Measurements from ENCODE around the gene COCH.

COCH gene

GRCh38 chr14:30875788-30876053 lies 1.4 kb downstream of the COCH start:
- Histone ChIP-seq H3K27me3 (ENCODE audit: insufficient read depth, low read length) (peaks cover 56% of the 10 kb centered on the region), H3K36me3 (ENCODE audit: insufficient read depth, low read length) (no peaks in the 10 kb centered on the region), H3K27ac (ENCODE audit: low read depth, low read length) (no peak overlapping the region), H3K4me3 (ENCODE audit: low read depth, low read length) (no peak overlapping the region), H3K79me2 (ENCODE audit: control insufficient read depth, insufficient read depth, low read length, unreplicated experiment) (no peaks in the 10 kb centered on the region), H3K4me1 (ENCODE audit: control insufficient read depth, insufficient read depth, low read length, unreplicated experiment) (peaks cover 3% of the 10 kb centered on the region), H2AFZ (ENCODE audit: low read length, unreplicated experiment) (no peak overlapping the region)

- H3K4me1 ChIP-seq (ENCODE audit: control insufficient read depth, insufficient read depth, low read length, unreplicated experiment), result peaks cover 3% of the 10 kb centered on the region
- H3K27me3 ChIP-seq (ENCODE audit: insufficient read depth, low read length), result peaks cover 56% of the 10 kb centered on the region
- H3K27ac ChIP-seq (ENCODE audit: low read depth, low read length), result no peak overlapping the region
- no peak overlapping the region for H2AFZ ChIP-seq (ENCODE audit: low read length, unreplicated experiment)
- H3K79me2 ChIP-seq (ENCODE audit: control insufficient read depth, insufficient read depth, low read length, unreplicated experiment), result no peaks in the 10 kb centered on the region
- no peak overlapping the region for H3K4me3 ChIP-seq (ENCODE audit: low read depth, low read length)
- H3K36me3 ChIP-seq (ENCODE audit: insufficient read depth, low read length), result no peaks in the 10 kb centered on the region
These were observed 2.3 kb downstream of the COCH start for GRCh38 chr14:30876692-30877091.

- H3K27me3 ChIP-seq (ENCODE audit: insufficient read depth, low read length), result peaks cover 7% of the 10 kb centered on the region; the same call in 1 of the 2 replicates
- no peak overlapping the region for H2AFZ ChIP-seq (ENCODE audit: low read length, unreplicated experiment)
- H3K27ac ChIP-seq (ENCODE audit: low read depth, low read length), result no peak overlapping the region
- no peaks in the 10 kb centered on the region for H3K79me2 ChIP-seq (ENCODE audit: control insufficient read depth, insufficient read depth, low read length, unreplicated experiment)
- no peaks in the 10 kb centered on the region for H3K36me3 ChIP-seq (ENCODE audit: insufficient read depth, low read length)
- peaks cover 4% of the 10 kb centered on the region for H3K4me1 ChIP-seq (ENCODE audit: control insufficient read depth, insufficient read depth, low read length, unreplicated experiment)
- no peak overlapping the region for H3K4me3 ChIP-seq (ENCODE audit: low read depth, low read length)
These were observed 8.1 kb downstream of the COCH start for GRCh38 chr14:30882431-30882830.

- Histone ChIP-seq H3K79me2 (ENCODE audit: control insufficient read depth, insufficient read depth, low read length, unreplicated experiment) (no peaks in the 10 kb centered on the region), H3K27ac (ENCODE audit: low read depth, low read length) (no peak overlapping the region), H3K4me3 (ENCODE audit: low read depth, low read length) (no peak overlapping the region), H3K27me3 (ENCODE audit: insufficient read depth, low read length) (no peaks in the 10 kb centered on the region), H2AFZ (ENCODE audit: low read length, unreplicated experiment) (no peak overlapping the region), H3K36me3 (ENCODE audit: insufficient read depth, low read length) (no peaks in the 10 kb centered on the region), H3K4me1 (ENCODE audit: control insufficient read depth, insufficient read depth, low read length, unreplicated experiment) (peaks cover 4% of the 10 kb centered on the region)
These were observed 9.3 kb downstream of the COCH start for GRCh38 chr14:30883508-30884294.

- no peaks in the 10 kb centered on the region for H3K79me2 ChIP-seq (ENCODE audit: control insufficient read depth, insufficient read depth, low read length, unreplicated experiment)
- no peak overlapping the region for H3K4me3 ChIP-seq (ENCODE audit: low read depth, low read length)
- H3K27ac ChIP-seq (ENCODE audit: low read depth, low read length), result no peak overlapping the region
- H3K4me1 ChIP-seq (ENCODE audit: control insufficient read depth, insufficient read depth, low read length, unreplicated experiment), result peaks cover 4% of the 10 kb centered on the region
- H3K27me3 ChIP-seq (ENCODE audit: insufficient read depth, low read length), result no peaks in the 10 kb centered on the region
- H2AFZ ChIP-seq (ENCODE audit: low read length, unreplicated experiment), result no peak overlapping the region
- H3K36me3 ChIP-seq (ENCODE audit: insufficient read depth, low read length), result no peaks in the 10 kb centered on the region
These were observed 10.5 kb downstream of the COCH start for GRCh38 chr14:30884901-30885300.

GRCh38 chr14:30885840-30886740 lies 11.7 kb downstream of the COCH start:
- H3K27me3 ChIP-seq (ENCODE audit: insufficient read depth, low read length), result no peaks in the 10 kb centered on the region
- no peak overlapping the region for H3K27ac ChIP-seq (ENCODE audit: low read depth, low read length)
- no peaks in the 10 kb centered on the region for H3K36me3 ChIP-seq (ENCODE audit: insufficient read depth, low read length)
- no peak overlapping the region for H2AFZ ChIP-seq (ENCODE audit: low read length, unreplicated experiment)
- H3K79me2 ChIP-seq (ENCODE audit: control insufficient read depth, insufficient read depth, low read length, unreplicated experiment), result no peaks in the 10 kb centered on the region
- H3K4me1 ChIP-seq (ENCODE audit: control insufficient read depth, insufficient read depth, low read length, unreplicated experiment), result peaks cover 4% of the 10 kb centered on the region
- H3K4me3 ChIP-seq (ENCODE audit: low read depth, low read length), result no peak overlapping the region

GRCh38 chr14:30888480-30889243 lies 14.3 kb downstream of the COCH start:
- H3K27me3 ChIP-seq (ENCODE audit: insufficient read depth, low read length), result no peaks in the 10 kb centered on the region
- H2AFZ ChIP-seq (ENCODE audit: low read length, unreplicated experiment), result no peak overlapping the region
- no peaks in the 10 kb centered on the region for H3K4me1 ChIP-seq (ENCODE audit: control insufficient read depth, insufficient read depth, low read length, unreplicated experiment)
- H3K4me3 ChIP-seq (ENCODE audit: low read depth, low read length), result no peak overlapping the region
- no peaks in the 10 kb centered on the region for H3K36me3 ChIP-seq (ENCODE audit: insufficient read depth, low read length)
- H3K27ac ChIP-seq (ENCODE audit: low read depth, low read length), result no peak overlapping the region
- H3K79me2 ChIP-seq (ENCODE audit: control insufficient read depth, insufficient read depth, low read length, unreplicated experiment), result no peaks in the 10 kb centered on the region

GRCh38 chr14:30889244-30889594 lies 14.9 kb downstream of the COCH start:
- H3K27me3 ChIP-seq (ENCODE audit: insufficient read depth, low read length), result no peaks in the 10 kb centered on the region
- H2AFZ ChIP-seq (ENCODE audit: low read length, unreplicated experiment), result no peak overlapping the region
- no peak overlapping the region for H3K4me3 ChIP-seq (ENCODE audit: low read depth, low read length)
- H3K27ac ChIP-seq (ENCODE audit: low read depth, low read length), result no peak overlapping the region
- H3K4me1 ChIP-seq (ENCODE audit: control insufficient read depth, insufficient read depth, low read length, unreplicated experiment), result no peaks in the 10 kb centered on the region
- peaks cover 4% of the 10 kb centered on the region for H3K36me3 ChIP-seq (ENCODE audit: insufficient read depth, low read length)
- no peaks in the 10 kb centered on the region for H3K79me2 ChIP-seq (ENCODE audit: control insufficient read depth, insufficient read depth, low read length, unreplicated experiment)

- Histone ChIP-seq H3K27me3 (ENCODE audit: insufficient read depth, low read length) (no peaks in the 10 kb centered on the region), H3K4me1 (ENCODE audit: control insufficient read depth, insufficient read depth, low read length, unreplicated experiment) (no peaks in the 10 kb centered on the region), H2AFZ (ENCODE audit: low read length, unreplicated experiment) (no peak overlapping the region), H3K79me2 (ENCODE audit: control insufficient read depth, insufficient read depth, low read length, unreplicated experiment) (no peaks in the 10 kb centered on the region), H3K4me3 (ENCODE audit: low read depth, low read length) (no peak overlapping the region), H3K27ac (ENCODE audit: low read depth, low read length) (no peak overlapping the region), H3K36me3 (ENCODE audit: insufficient read depth, low read length) (peaks cover 17% of the 10 kb centered on the region)
These were observed 19.5 kb downstream of the COCH start for GRCh38 chr14:30893819-30894218.

GRCh38 chr14:30894923-30895515 lies 20.7 kb downstream of the COCH start:
- Histone ChIP-seq H3K36me3 (ENCODE audit: insufficient read depth, low read length) (peaks cover 17% of the 10 kb centered on the region), H2AFZ (ENCODE audit: low read length, unreplicated experiment) (no peak overlapping the region), H3K27ac (ENCODE audit: low read depth, low read length) (no peak overlapping the region), H3K79me2 (ENCODE audit: control insufficient read depth, insufficient read depth, low read length, unreplicated experiment) (no peaks in the 10 kb centered on the region), H3K4me3 (ENCODE audit: low read depth, low read length) (no peak overlapping the region), H3K27me3 (ENCODE audit: insufficient read depth, low read length) (no peaks in the 10 kb centered on the region), H3K4me1 (ENCODE audit: control insufficient read depth, insufficient read depth, low read length, unreplicated experiment) (no peaks in the 10 kb centered on the region)

Measured in ACC112 (cell line).